ENCODE measurements around the gene RNF25.

RNF25 gene

GRCh38 chr2:218643751-218644310 lies 28.0 kb downstream of the RNF25 start:
- TF ChIP-seq CTCF (IDR thresholded peaks at IDR 0.05): no peak

GRCh38 chr2:218642786-218643185 lies 29.0 kb downstream of the RNF25 start:
- no peak for TF ChIP-seq CTCF (IDR thresholded peaks at IDR 0.05)

- TF ChIP-seq CTCF (IDR thresholded peaks at IDR 0.05): no peak
Measured at GRCh38 chr2:218642121-218642656, 29.6 kb downstream of the RNF25 start.

- TF ChIP-seq CTCF (IDR thresholded peaks at IDR 0.05): no peak
Measured at GRCh38 chr2:218638372-218638771, 33.4 kb downstream of the RNF25 start.

- TF ChIP-seq CTCF (IDR thresholded peaks at IDR 0.05): no peak
Measured at GRCh38 chr2:218635719-218636118, 36.1 kb downstream of the RNF25 start.

GRCh38 chr2:218631837-218632236 lies 40.0 kb downstream of the RNF25 start:
- TF ChIP-seq CTCF (IDR thresholded peaks at IDR 0.05): no peak

GRCh38 chr2:218627939-218628338 lies 43.9 kb downstream of the RNF25 start:
- TF ChIP-seq CTCF (IDR thresholded peaks at IDR 0.05): no peak

GRCh38 chr2:218626369-218626768 lies 45.4 kb downstream of the RNF25 start:
- TF ChIP-seq CTCF (IDR thresholded peaks at IDR 0.05): no peak
